ENCODE results near the gene MICB. TPM values are rescaled to one million over a fixed set of nuclear protein-coding genes. Genes with fewer than 3 reads are reported as not detected.
"Not testable (repeated sequence)": the region's sequence is repeated elsewhere in the genome, so short reads cannot be mapped to it uniquely, and the experiment has no call there.

The MICB gene
- polyA plus RNA-seq, 2 of the 4 experiments (the other 2 are of a cell fraction) = 6.8 to 7.0 TPM

GRCh38 chr6:31480574-31480973 is 17.4 kb upstream of the MICB start (continued):
- no peak for TF ChIP-seq ZFP36 (IDR thresholded peaks at IDR 0.05; ENCODE audit: borderline replicate concordance, partially characterized antibody)

- 9% methylated on average over 2 of the region's 2 CpGs for WGBS (ENCODE audit: missing lambda C conversion rate)
- ATAC-seq (no peak), FAIRE-seq (no peak), DNase-seq (ENCODE audit: low read depth in 1 of 2, low spot score in 1 of 2) (no peak)
- H3K4me2 ChIP-seq = no peak overlapping the region
- CTCF ChIA-PET = interaction anchor here (0.6 to 1.2 kb wide), 2 partner anchors 41 to 91 kb away, joined by 3 to 4 read pairs; no protein-coding TSS in a partner anchor
- TF ChIP-seq ZSCAN20 (CRISPR knock-in tag; IDR thresholded peaks at IDR 0.05) = no peak
- TF ChIP-seq HEYL (CRISPR knock-in tag; IDR thresholded peaks at IDR 0.05) = no peak
- TF ChIP-seq CBX8 (IDR thresholded peaks at IDR 0.05) = no peak
- POLR2A ChIA-PET = interaction anchor here (1.1 kb wide), 1 partner anchor 82 kb away, joined by 3 read pairs; no protein-coding TSS in a partner anchor
- H3K27ac ChIP-seq = no peak overlapping the region
- H3K9me3 ChIP-seq = no peaks in the 10 kb centered on the region
- H3K4me1 ChIP-seq = no peaks in the 10 kb centered on the region
- no peak overlapping the region for H3K4me3 ChIP-seq
Observed at GRCh38 chr6:31483392-31483791, 14.6 kb upstream of the MICB start.

- ChIA-PET CTCF (no interaction called here), POLR2A (no interaction called here)
- Histone ChIP-seq H3K4me3 (no peak overlapping the region), H3K4me1 (no peaks in the 10 kb centered on the region), H3K9me3 (no peaks in the 10 kb centered on the region), H3K27ac (no peak overlapping the region), H3K4me2 (no peak overlapping the region)
- DNase-seq (ENCODE audit: low read depth in 1 of 2, low spot score in 1 of 2) = no peak
- TF ChIP-seq POLR2AphosphoS2 (conservative IDR thresholded peaks at IDR 0.05; ENCODE audit: low read length) = no peak
- TF ChIP-seq RARB (CRISPR knock-in tag; IDR thresholded peaks at IDR 0.05) = no peak
- no peak for TF ChIP-seq ZNF302 (CRISPR knock-in tag; IDR thresholded peaks at IDR 0.05)
- no peak for TF ChIP-seq KDM5A (IDR thresholded peaks at IDR 0.05)
- TF ChIP-seq EHF (CRISPR knock-in tag; IDR thresholded peaks at IDR 0.05) = no peak
- TF ChIP-seq ZFP36 (IDR thresholded peaks at IDR 0.05; ENCODE audit: borderline replicate concordance, partially characterized antibody) = no peak
- TF ChIP-seq CBX2 (IDR thresholded peaks at IDR 0.05; ENCODE audit: borderline replicate concordance, low read depth) = no peak
- TF ChIP-seq HOXA7 (CRISPR knock-in tag; IDR thresholded peaks at IDR 0.05) = no peak
- no peak for TF ChIP-seq TP53 (CRISPR knock-in tag; IDR thresholded peaks at IDR 0.05)
- TF ChIP-seq MAFK (IDR thresholded peaks at IDR 0.05; ENCODE audit: partially characterized antibody) = no peak
- TF ChIP-seq ZC3H11A (IDR thresholded peaks at IDR 0.05) = no peak
- TF ChIP-seq CEBPB (IDR thresholded peaks at IDR 0.05) = no peak
- no peak for TF ChIP-seq CBX8 (IDR thresholded peaks at IDR 0.05)
- no peak for TF ChIP-seq FOXS1 (CRISPR knock-in tag; IDR thresholded peaks at IDR 0.05)
- no peak for TF ChIP-seq CTCF (IDR thresholded peaks at IDR 0.05)
- no peak for TF ChIP-seq MYC (IDR thresholded peaks at IDR 0.05; ENCODE audit: borderline replicate concordance, low read length)
- TF ChIP-seq ZSCAN20 (CRISPR knock-in tag; IDR thresholded peaks at IDR 0.05) = no peak
- TF ChIP-seq NPAS2 (CRISPR knock-in tag; IDR thresholded peaks at IDR 0.05; ENCODE audit: borderline replicate concordance) = no peak
- TF ChIP-seq USF2 (IDR thresholded peaks at IDR 0.05) = no peak
- TF ChIP-seq RNF2 (IDR thresholded peaks at IDR 0.05; ENCODE audit: borderline replicate concordance, low read depth) = no peak
- FAIRE-seq = no peak
- ATAC-seq = no peak
- 64% methylated on average over 1 of the region's 1 CpG for WGBS (ENCODE audit: missing lambda C conversion rate)
Observed at GRCh38 chr6:31485055-31485454, 12.9 kb upstream of the MICB start.

GRCh38 chr6:31486065-31486837 is 11.7 kb upstream of the MICB start:
- ATAC-seq = peak; percentile 72 to 80; a peak in 5 of 6 replicates
- H3K9me3 ChIP-seq; H3K27ac ChIP-seq; CTCF ChIA-PET; DNase-seq (ENCODE audit: low read depth in 1 of 2, low spot score in 1 of 2); H3K4me2 ChIP-seq; FAIRE-seq; POLR2A ChIA-PET; H3K4me3 ChIP-seq; H3K4me1 ChIP-seq: not testable (repeated sequence)
- WGBS (ENCODE audit: missing lambda C conversion rate) = no CpG with 5 or more reads among the region's 9 CpGs

- CTCF ChIA-PET = interaction anchor here (1.0 kb wide), 1 partner anchor 9 kb away, joined by 4 read pairs; no protein-coding TSS in a partner anchor
- H3K4me2 ChIP-seq; ATAC-seq; H3K9me3 ChIP-seq; H3K4me1 ChIP-seq; H3K4me3 ChIP-seq; FAIRE-seq; POLR2A ChIA-PET; H3K27ac ChIP-seq; DNase-seq (ENCODE audit: low read depth in 1 of 2, low spot score in 1 of 2): not testable (repeated sequence)
- WGBS (ENCODE audit: missing lambda C conversion rate) = 72% methylated on average over 6 of the region's 6 CpGs
Observed at GRCh38 chr6:31487674-31488073, 10.3 kb upstream of the MICB start.

Data from A549 (cell line).